Calu3 (cell line): Measurements from ENCODE around the gene CXCL8. TPM values are rescaled to one million over a fixed set of nuclear protein-coding genes. Genes with fewer than 3 reads are reported as not detected.

Experiments
- BruUV-seq: library from RNA; stranded (reverse); fragments of 400-500 nt; replicated peaks from 2 replicates; lab custom pipeline; 2021; lab: Mats Ljungman, UMichigan
- CTCF ChIA-PET: fragments of 300-600 bp; sonication (Branson Sonifier 250); formaldehyde crosslinking; loops from one replicate; lab custom pipeline; 2022; ENCODE audit warnings: antibody characterized with exemption; lab: Charles Lee
- DNase-seq: peaks from one replicate; pipeline ENCODE4 v3.0.0; 2022
- H3K27ac Mint-ChIP-seq: one replicate; pipeline ENCODE4 v1.8.0; 2022; ENCODE audit warnings: mixed read lengths; ENCODE audit not compliant: unreplicated experiment
- H3K27me3 Mint-ChIP-seq: one replicate; pipeline ENCODE4 v1.8.0; 2022; ENCODE audit warnings: mixed read lengths; ENCODE audit not compliant: unreplicated experiment
- H3K36me3 Mint-ChIP-seq: one replicate; pipeline ENCODE4 v1.8.0; 2022; ENCODE audit warnings: mild to moderate bottlenecking, moderate library complexity, mixed read lengths; ENCODE audit not compliant: insufficient read depth, unreplicated experiment
- H3K4me1 Mint-ChIP-seq: one replicate; pipeline ENCODE4 v1.8.0; 2022; ENCODE audit warnings: mild to moderate bottlenecking, low read depth, mixed read lengths; ENCODE audit not compliant: unreplicated experiment
- H3K4me3 Mint-ChIP-seq: one replicate; pipeline ENCODE4 v1.8.0; 2022; ENCODE audit warnings: mild to moderate bottlenecking, low read depth, moderate library complexity, mixed read lengths; ENCODE audit not compliant: unreplicated experiment
- H3K9me3 Mint-ChIP-seq: one replicate; pipeline ENCODE4 v1.8.0; 2022; ENCODE audit warnings: low read depth, mixed read lengths; ENCODE audit not compliant: unreplicated experiment
- intact Hi-C: fragments of 100-400 bp; cut with micrococcal nuclease; formaldehyde crosslinking; loops from one replicate; pipeline ENCODE4 v1.10.0; 2022; ENCODE audit not compliant: unreplicated experiment
- total RNA-seq: library from RNA; stranded (reverse); gene quantifications from 2 replicates; pipeline ENCODE4 v1.2.3, GENCODE V29; 2022
- TF ChIP-seq, protein P1 (sequence below): fragments of 200-600 bp; IDR thresholded peaks from one replicate; pipeline ENCODE4 v1.8.0; 2022; ENCODE audit warnings: antibody characterized with exemption; ENCODE audit not compliant: unreplicated experiment

Gene CXCL8
- total RNA-seq, 1 experiment from 2014 or later = 404 TPM

DNA sequence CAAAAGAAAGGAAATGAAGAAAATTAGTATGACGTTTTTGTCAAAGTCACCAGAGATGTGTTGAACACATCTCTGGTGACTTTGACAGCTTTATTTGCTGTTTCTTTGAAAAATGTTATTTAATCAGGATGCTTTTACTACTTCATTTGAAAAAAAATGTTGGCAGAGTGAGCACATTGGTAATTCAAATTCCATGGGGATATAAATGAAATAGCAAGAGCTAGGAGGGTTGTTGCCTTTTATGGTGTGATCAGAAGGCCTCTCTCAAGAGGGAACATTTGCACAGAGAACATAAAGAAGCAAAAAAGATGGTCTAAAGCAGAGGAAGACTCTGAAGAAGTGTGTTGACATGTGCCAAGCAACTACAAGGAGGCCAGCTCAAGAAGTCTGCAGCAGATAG, 46.6 kb upstream of the CXCL8 start:
- CTCF ChIA-PET = interaction anchor here (1.0 kb wide), 1 partner anchor 10 kb away, joined by 3 read pairs; no protein-coding TSS in a partner anchor
- no TSS peak for BruUV-seq
- H3K4me1 Mint-ChIP-seq = peaks cover 15% of the 10 kb centered on the region

DNA sequence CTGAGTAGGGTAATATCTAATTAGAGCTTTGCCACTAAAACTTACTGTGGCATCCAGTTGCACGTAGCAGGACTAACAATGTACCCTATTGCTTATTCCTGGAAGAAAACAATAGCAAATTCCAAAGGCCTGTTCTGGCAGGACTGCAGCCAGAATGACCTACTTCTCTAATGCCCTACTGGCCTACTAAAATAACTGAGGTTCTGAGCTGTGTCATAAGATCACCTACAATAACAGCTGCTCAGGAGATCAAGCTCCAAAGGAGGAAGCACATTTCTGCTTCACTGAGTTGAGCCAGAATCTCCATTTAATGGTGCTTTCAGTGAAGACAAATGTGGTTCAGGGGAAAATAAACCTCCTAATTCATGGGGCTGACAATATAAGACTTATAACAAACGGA, 42.2 kb upstream of the CXCL8 start:
- H3K4me3 Mint-ChIP-seq = no peak overlapping the region
- H3K9me3 Mint-ChIP-seq = peaks cover 2% of the 10 kb centered on the region
- H3K27ac Mint-ChIP-seq = no peak overlapping the region
- intact Hi-C loops = no loop called here
- no peaks in the 10 kb centered on the region for H3K27me3 Mint-ChIP-seq
- peaks cover 5% of the 10 kb centered on the region for H3K36me3 Mint-ChIP-seq
- TF ChIP-seq, protein P1, sequence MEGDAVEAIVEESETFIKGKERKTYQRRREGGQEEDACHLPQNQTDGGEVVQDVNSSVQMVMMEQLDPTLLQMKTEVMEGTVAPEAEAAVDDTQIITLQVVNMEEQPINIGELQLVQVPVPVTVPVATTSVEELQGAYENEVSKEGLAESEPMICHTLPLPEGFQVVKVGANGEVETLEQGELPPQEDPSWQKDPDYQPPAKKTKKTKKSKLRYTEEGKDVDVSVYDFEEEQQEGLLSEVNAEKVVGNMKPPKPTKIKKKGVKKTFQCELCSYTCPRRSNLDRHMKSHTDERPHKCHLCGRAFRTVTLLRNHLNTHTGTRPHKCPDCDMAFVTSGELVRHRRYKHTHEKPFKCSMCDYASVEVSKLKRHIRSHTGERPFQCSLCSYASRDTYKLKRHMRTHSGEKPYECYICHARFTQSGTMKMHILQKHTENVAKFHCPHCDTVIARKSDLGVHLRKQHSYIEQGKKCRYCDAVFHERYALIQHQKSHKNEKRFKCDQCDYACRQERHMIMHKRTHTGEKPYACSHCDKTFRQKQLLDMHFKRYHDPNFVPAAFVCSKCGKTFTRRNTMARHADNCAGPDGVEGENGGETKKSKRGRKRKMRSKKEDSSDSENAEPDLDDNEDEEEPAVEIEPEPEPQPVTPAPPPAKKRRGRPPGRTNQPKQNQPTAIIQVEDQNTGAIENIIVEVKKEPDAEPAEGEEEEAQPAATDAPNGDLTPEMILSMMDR = no peak
- CTCF ChIA-PET = interaction anchor here (0.9 to 1.3 kb wide), 4 partner anchors 9 to 32 kb away, joined by 3 to 4 read pairs (median 4); no protein-coding TSS in a partner anchor
- no TSS peak for BruUV-seq
- DNase-seq = no peak
- peaks cover 25% of the 10 kb centered on the region for H3K4me1 Mint-ChIP-seq

More for the DNA sequence above, 46.6 kb upstream of the CXCL8 start:
- H3K4me3 Mint-ChIP-seq = no peak overlapping the region
- no peaks in the 10 kb centered on the region for H3K9me3 Mint-ChIP-seq
- H3K27me3 Mint-ChIP-seq = no peaks in the 10 kb centered on the region
- DNase-seq = no peak
- H3K27ac Mint-ChIP-seq = no peak overlapping the region
- TF ChIP-seq, protein P1 = no peak
- no peaks in the 10 kb centered on the region for H3K36me3 Mint-ChIP-seq
- intact Hi-C loops = no loop called here

DNA sequence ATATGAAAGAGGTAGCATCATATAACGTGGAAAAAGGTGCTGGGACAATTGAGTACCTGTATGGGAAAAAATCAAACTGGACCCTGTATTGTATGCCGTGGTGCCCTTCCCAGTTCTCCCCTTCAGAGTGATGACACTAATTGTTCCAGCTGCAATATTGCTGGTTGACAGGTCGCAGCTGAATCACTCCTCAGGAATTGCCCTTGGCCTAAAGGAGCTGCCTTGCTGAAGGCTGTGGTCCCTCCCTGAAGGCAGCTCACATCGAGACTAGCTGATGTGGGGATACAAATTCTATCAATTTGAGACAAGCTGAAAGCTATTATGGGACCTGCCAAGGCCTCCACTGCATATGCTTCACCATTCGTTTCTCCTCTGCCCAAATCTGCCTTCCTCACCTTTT, 39.3 kb upstream of the CXCL8 start:
- Mint-ChIP-seq H3K9me3 (peaks cover 2% of the 10 kb centered on the region), H3K36me3 (peaks cover 13% of the 10 kb centered on the region), H3K4me1 (peaks cover 54% of the 10 kb centered on the region), H3K4me3 (no peak overlapping the region), H3K27ac (no peak overlapping the region), H3K27me3 (no peaks in the 10 kb centered on the region)
- TF ChIP-seq, protein P1 = no peak
- intact Hi-C loops = no loop called here
- no TSS peak for BruUV-seq
- no peak for DNase-seq
- CTCF ChIA-PET = no interaction called here

DNA sequence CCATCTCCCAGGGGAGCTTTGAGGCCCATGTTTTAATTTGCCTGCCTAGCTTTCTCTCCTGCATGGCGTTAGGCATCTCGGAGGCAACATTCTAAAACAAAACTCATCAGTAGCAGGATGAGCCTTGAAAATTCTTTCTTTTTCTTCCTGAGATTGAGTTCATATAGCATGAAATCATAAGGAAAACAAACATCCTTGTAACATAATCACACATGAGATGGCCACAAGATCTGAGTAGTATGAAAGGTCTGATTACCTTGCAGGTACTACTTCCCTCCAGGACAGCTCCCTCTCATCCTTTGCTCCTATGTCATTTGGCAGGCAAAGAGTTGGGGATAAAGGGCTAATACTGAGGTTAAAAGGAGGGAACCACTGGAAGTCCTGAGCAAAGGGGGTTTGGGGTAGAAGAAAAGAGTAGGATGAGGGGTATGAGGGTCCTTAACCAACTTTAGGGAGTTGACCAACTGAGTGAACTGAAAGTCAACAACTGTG, 37.5 kb upstream of the CXCL8 start:
- DNase-seq = no peak
- peak overlapping the region; percentile 95 for H3K27ac Mint-ChIP-seq
- H3K4me1 Mint-ChIP-seq = peaks cover 62% of the 10 kb centered on the region

More for the DNA sequence above, 37.5 kb upstream of the CXCL8 start:
- intact Hi-C loops = no loop called here
- Mint-ChIP-seq H3K27me3 (no peaks in the 10 kb centered on the region), H3K9me3 (peaks cover 2% of the 10 kb centered on the region), H3K4me3 (no peak overlapping the region), H3K36me3 (peaks cover 13% of the 10 kb centered on the region)
- CTCF ChIA-PET = no interaction called here
- TF ChIP-seq, protein P1 = no peak
- no TSS peak for BruUV-seq
